ENCODE data around the gene AIFM2.
"Not testable (repeated sequence)": the region's sequence is repeated elsewhere in the genome, so short reads cannot be mapped to it uniquely, and the experiment has no call there.

Gene AIFM2

DNA sequence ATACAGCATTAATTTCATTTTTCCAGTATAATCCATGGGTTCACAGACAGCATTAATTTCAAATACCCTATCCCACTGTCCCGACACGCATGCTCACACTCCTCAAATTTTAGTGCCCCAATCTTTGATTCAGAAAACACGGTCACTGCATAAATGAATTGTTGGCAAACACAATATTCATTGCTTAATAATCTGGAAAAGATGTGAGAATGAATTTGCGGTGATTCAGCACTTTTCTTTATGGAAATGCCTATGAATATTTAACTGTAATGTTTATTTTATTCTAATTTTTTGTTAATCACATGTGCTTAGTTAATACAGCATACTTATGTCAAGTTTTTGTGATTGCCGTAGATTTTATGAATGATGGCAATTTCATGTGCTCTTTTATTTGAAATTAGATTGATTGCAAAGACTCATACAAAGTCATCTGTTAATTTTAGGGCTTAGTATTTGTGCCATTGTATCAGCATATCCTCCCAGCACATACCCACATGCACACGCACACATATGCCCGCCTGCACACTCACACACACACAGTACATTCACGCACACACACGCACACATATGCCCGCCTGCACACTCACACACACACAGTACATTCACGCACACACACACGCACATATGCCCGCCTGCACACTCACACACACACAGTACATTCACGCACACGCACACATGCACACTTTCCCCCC is 44.9 kb downstream of the AIFM2 start:
- peaks cover 8% of the 10 kb centered on the region for H3K27me3 ChIP-seq (ENCODE audit: control insufficient read depth, low read length)
- no peaks in the 10 kb centered on the region for H4K20me1 ChIP-seq (ENCODE audit: control insufficient read depth, insufficient read depth, low read depth, low read length)
- H3K27ac ChIP-seq (ENCODE audit: low read depth, low read length) = no peak overlapping the region
- no peaks in the 10 kb centered on the region for H3K9me2 ChIP-seq (replicated peaks; ENCODE audit: control insufficient read depth, low read length)
- no peak overlapping the region for H3K4me2 ChIP-seq (ENCODE audit: low read length)
- no peak overlapping the region for H3K4me3 ChIP-seq (ENCODE audit: low read length)
- no peaks in the 10 kb centered on the region for H3K4me1 ChIP-seq (ENCODE audit: control insufficient read depth, low read length)
- no peaks in the 10 kb centered on the region for H3F3A ChIP-seq (ENCODE audit: control insufficient read depth, insufficient read depth)
- no peaks in the 10 kb centered on the region for H3K79me2 ChIP-seq (ENCODE audit: control insufficient read depth, low read length)
- H3K36me3 ChIP-seq (ENCODE audit: control insufficient read depth, low read length) = no peaks in the 10 kb centered on the region
- TF ChIP-seq, protein P1, sequence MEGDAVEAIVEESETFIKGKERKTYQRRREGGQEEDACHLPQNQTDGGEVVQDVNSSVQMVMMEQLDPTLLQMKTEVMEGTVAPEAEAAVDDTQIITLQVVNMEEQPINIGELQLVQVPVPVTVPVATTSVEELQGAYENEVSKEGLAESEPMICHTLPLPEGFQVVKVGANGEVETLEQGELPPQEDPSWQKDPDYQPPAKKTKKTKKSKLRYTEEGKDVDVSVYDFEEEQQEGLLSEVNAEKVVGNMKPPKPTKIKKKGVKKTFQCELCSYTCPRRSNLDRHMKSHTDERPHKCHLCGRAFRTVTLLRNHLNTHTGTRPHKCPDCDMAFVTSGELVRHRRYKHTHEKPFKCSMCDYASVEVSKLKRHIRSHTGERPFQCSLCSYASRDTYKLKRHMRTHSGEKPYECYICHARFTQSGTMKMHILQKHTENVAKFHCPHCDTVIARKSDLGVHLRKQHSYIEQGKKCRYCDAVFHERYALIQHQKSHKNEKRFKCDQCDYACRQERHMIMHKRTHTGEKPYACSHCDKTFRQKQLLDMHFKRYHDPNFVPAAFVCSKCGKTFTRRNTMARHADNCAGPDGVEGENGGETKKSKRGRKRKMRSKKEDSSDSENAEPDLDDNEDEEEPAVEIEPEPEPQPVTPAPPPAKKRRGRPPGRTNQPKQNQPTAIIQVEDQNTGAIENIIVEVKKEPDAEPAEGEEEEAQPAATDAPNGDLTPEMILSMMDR (IDR thresholded peaks at IDR 0.05; ENCODE audit: low read depth, low read length, poor library complexity, severe bottlenecking) = no peak
- no peak for TF ChIP-seq EZH2phosphoT487 (IDR thresholded peaks at IDR 0.05; ENCODE audit: borderline replicate concordance, low read length)
- no peaks in the 10 kb centered on the region for H3K9me3 ChIP-seq (ENCODE audit: control insufficient read depth, insufficient read depth, low read length)

DNA sequence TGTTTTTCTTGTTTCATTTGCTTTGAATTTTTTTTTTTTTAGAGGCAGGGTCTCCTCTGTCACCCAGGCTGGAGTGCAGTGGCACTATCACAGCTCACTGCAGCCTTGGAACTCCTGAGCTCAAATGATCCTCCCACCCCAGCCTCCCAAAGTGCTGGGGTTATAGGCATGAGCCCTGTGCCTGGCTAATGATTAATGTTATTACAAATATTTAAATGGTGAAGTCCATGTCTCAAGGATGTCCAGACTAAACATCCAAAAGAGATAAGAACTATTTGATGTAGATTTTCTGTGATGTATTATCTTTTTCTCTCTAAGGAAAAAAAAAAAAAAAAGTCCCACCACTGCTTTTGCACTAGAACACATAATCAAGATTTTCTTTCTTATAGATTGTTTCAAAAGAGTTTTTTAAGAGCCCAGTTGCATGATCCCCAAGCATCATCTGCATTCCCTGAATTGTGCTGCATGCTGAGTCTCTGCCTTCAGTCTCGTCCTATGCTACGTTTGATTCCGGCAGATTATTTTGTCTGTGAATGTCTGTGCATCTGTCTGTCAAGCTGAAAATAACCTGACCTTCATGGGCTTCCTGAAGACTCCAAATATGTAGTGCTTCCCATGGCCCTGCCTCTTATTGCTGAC is 46.5 kb downstream of the AIFM2 start:
- Histone ChIP-seq H3K9me2 (replicated peaks; ENCODE audit: control insufficient read depth, low read length) (no peaks in the 10 kb centered on the region), H3K79me2 (ENCODE audit: control insufficient read depth, low read length) (no peaks in the 10 kb centered on the region), H3K27ac (ENCODE audit: low read depth, low read length) (no peak overlapping the region), H3K36me3 (ENCODE audit: control insufficient read depth, low read length) (no peaks in the 10 kb centered on the region), H3K4me1 (ENCODE audit: control insufficient read depth, low read length) (no peaks in the 10 kb centered on the region), H3K4me2 (ENCODE audit: low read length) (no peak overlapping the region), H3K27me3 (ENCODE audit: control insufficient read depth, low read length) (peaks cover 8% of the 10 kb centered on the region), H3F3A (ENCODE audit: control insufficient read depth, insufficient read depth) (no peaks in the 10 kb centered on the region), H3K4me3 (ENCODE audit: low read length) (no peak overlapping the region), H3K9me3 (ENCODE audit: control insufficient read depth, insufficient read depth, low read length) (no peaks in the 10 kb centered on the region), H4K20me1 (ENCODE audit: control insufficient read depth, insufficient read depth, low read depth, low read length) (no peaks in the 10 kb centered on the region)
- TF ChIP-seq, protein P1 (IDR thresholded peaks at IDR 0.05; ENCODE audit: low read depth, low read length, poor library complexity, severe bottlenecking) = no peak
- no peak for TF ChIP-seq EZH2phosphoT487 (IDR thresholded peaks at IDR 0.05; ENCODE audit: borderline replicate concordance, low read length)

DNA sequence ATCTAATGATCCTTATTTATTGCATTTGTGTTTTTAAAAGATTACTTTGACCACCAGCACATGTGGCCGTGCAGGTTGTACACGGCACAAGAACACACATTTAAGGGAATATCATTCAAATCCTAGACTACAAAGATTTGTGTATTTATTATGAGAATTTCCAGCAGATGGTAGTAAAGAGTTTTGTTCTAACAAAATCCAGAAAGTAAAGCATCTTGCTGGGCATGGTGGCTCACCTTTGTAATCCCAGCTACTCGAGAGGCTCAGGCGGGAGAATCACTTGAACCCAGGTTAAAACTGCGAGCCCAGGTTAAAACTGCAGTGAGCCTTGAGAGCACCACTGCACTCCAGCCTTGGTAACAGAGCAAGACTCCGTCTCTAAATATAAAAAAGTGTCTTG is 48.4 kb downstream of the AIFM2 start:
- H3K36me3 ChIP-seq (ENCODE audit: control insufficient read depth, low read length) = no peaks in the 10 kb centered on the region
- no peak for TF ChIP-seq EZH2phosphoT487 (IDR thresholded peaks at IDR 0.05; ENCODE audit: borderline replicate concordance, low read length)
- TF ChIP-seq, protein P1 (IDR thresholded peaks at IDR 0.05; ENCODE audit: low read depth, low read length, poor library complexity, severe bottlenecking) = no peak

DNA sequence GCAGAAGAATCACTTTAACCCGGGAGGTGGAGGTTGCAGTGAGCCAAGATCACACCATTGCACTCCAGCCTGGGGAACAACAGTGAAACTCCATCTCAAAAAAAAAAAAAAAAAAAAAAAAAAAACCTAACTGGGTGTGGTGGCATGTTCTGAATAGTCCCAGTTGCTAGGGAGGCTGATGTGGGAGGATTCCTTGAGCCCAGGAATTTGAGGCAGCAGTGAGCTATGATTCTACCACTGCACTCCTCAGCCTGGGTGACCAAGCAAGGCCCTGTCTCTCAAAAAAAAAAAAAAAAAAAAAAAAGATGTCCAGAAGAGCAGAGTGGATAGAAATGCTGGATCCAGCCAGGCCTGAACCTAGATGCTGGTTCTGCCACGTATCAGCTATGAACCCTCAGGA is 51.8 kb downstream of the AIFM2 start:
- H4K20me1 ChIP-seq (ENCODE audit: control insufficient read depth, insufficient read depth, low read depth, low read length); H3K4me1 ChIP-seq (ENCODE audit: control insufficient read depth, low read length); H3K9me3 ChIP-seq (ENCODE audit: control insufficient read depth, insufficient read depth, low read length); H3K4me2 ChIP-seq (ENCODE audit: low read length); H3K4me3 ChIP-seq (ENCODE audit: low read length); H3K27ac ChIP-seq (ENCODE audit: low read depth, low read length); H3K9me2 ChIP-seq (replicated peaks; ENCODE audit: control insufficient read depth, low read length); H3K27me3 ChIP-seq (ENCODE audit: control insufficient read depth, low read length); H3K36me3 ChIP-seq (ENCODE audit: control insufficient read depth, low read length); H3K79me2 ChIP-seq (ENCODE audit: control insufficient read depth, low read length); H3F3A ChIP-seq (ENCODE audit: control insufficient read depth, insufficient read depth): not testable (repeated sequence)

More for the DNA sequence above, 48.4 kb downstream of the AIFM2 start:
- Histone ChIP-seq H3K27me3 (ENCODE audit: control insufficient read depth, low read length) (peaks cover 8% of the 10 kb centered on the region), H3K79me2 (ENCODE audit: control insufficient read depth, low read length) (no peaks in the 10 kb centered on the region), H3K27ac (ENCODE audit: low read depth, low read length) (no peak overlapping the region), H3K9me2 (replicated peaks; ENCODE audit: control insufficient read depth, low read length) (no peaks in the 10 kb centered on the region), H3K4me1 (ENCODE audit: control insufficient read depth, low read length) (no peaks in the 10 kb centered on the region), H3K4me3 (ENCODE audit: low read length) (no peak overlapping the region), H3K9me3 (ENCODE audit: control insufficient read depth, insufficient read depth, low read length) (no peaks in the 10 kb centered on the region), H4K20me1 (ENCODE audit: control insufficient read depth, insufficient read depth, low read depth, low read length) (no peaks in the 10 kb centered on the region), H3K4me2 (ENCODE audit: low read length) (no peak overlapping the region), H3F3A (ENCODE audit: control insufficient read depth, insufficient read depth) (no peaks in the 10 kb centered on the region)

Data from DOHH2 (cell line).